HCT116 (cell line): Measurements from ENCODE around the gene P2RX1. TPM values are rescaled to one million over a fixed set of nuclear protein-coding genes. Genes with fewer than 3 reads are reported as not detected.

Experiments used
- ATAC-seq: fragments of 200-7000 bp; cut with Tn5 transposase; 2 replicates; pipeline ENCODE4 v1.9.1; 2020; ENCODE audit warnings: mild to moderate bottlenecking, moderate library complexity
- BruUV-seq: library from RNA; stranded (reverse); fragments of 400-500 nt; replicated peaks from 2 replicates; lab custom pipeline; 2021; lab: Mats Ljungman, UMichigan
- CTCF ChIA-PET: fragments of 300-600 bp; sonication (Branson Sonifier 250); formaldehyde crosslinking; loops from one replicate; lab custom pipeline; 2021; ENCODE audit warnings: antibody characterized with exemption; lab: Charles Lee
- POLR2A ChIA-PET: fragments of 300-600, 350-600 bp; sonication (Branson Sonifier 250); formaldehyde crosslinking; loops from one replicate; lab custom pipeline; 2021; ENCODE audit warnings: antibody characterized with exemption; lab: Charles Lee
- RAD21 ChIA-PET, 2 experiments: fragments of 300-600 bp; sonication (Branson Sonifier 250); formaldehyde crosslinking; loops; one replicate each; lab custom pipeline; 2023; ENCODE audit warnings: low total read pairs in 2 of 2; ENCODE audit not compliant: uncharacterized antibody in 2 of 2, unreplicated experiment in 2 of 2, low non-redundant PET in 1 of 2; lab: Charles Lee
- DNase-seq: peaks from one replicate; pipeline ENCODE4 v3.0.0-alpha.2; 2010; ENCODE audit warnings: low read depth, low spot score
- H2AFZ ChIP-seq: fragments of 200-600 bp; shearing (Covaris generic), sonication (generic); 2 replicates; pipeline ENCODE4 v1.6.1; 2017; ENCODE audit warnings: low read depth, mixed run types, mixed read lengths, antibody characterized with exemption, low read length; ENCODE audit not compliant: poor library complexity, severe bottlenecking
- H3K27ac ChIP-seq: 2 replicates; pipeline ENCODE4 v1.5.1; 2012; ENCODE audit warnings: low read depth, low read length
- H3K27me3 ChIP-seq: fragments of 200-600 bp; sonication (generic); 2 replicates; pipeline ENCODE4 v1.6.1; 2016; ENCODE audit warnings: mixed run types, low read length, mixed read lengths; ENCODE audit not compliant: insufficient read depth
- H3K36me3 ChIP-seq, 2 experiments: fragments of 200-500 bp in 1 of 2; fragments of 200-600 bp in 1 of 2; sonication (Bioruptor generic) in 1 of 2; sonication (generic) in 1 of 2; 2 replicates each; pipeline versions ENCODE4 v1.5.1 to v1.6.1; 2014 to 2016; ENCODE audit warnings: low read length in 2 of 2, inconsistent platforms in 1 of 2, mixed read lengths in 1 of 2, mixed run types in 1 of 2; ENCODE audit not compliant: insufficient read depth in 2 of 2, control insufficient read depth in 1 of 2
- H3K4me1 ChIP-seq, 2 experiments: fragments of 200-600 bp in 1 of 2; sonication (generic) in 1 of 2; 2 replicates each; pipeline versions ENCODE4 v1.5.1 to v1.6.1; 2012 to 2017; ENCODE audit warnings: low read length in 2 of 2, inconsistent platforms in 1 of 2, mild to moderate bottlenecking in 1 of 2, mixed read lengths in 1 of 2, mixed run types in 1 of 2, moderate library complexity in 1 of 2; ENCODE audit not compliant: insufficient read depth in 2 of 2, control insufficient read depth in 1 of 2
- H3K4me2 ChIP-seq: fragments of 200-600 bp; sonication (generic); 2 replicates; pipeline ENCODE4 v1.6.1; 2017; ENCODE audit warnings: mixed run types, low read length, mixed read lengths
- H3K4me3 ChIP-seq, 2 experiments: fragments of 200-600 bp in 1 of 2; sonication (generic) in 1 of 2; replicated peaks in 1 of 2; 2 replicates each; pipeline ENCODE4 v1.5.1; 2011 to 2016; ENCODE audit warnings: low read length in 2 of 2, control low read depth in 1 of 2, low read depth in 1 of 2, mild to moderate bottlenecking in 1 of 2, mixed read lengths in 1 of 2, mixed run types in 1 of 2
- H3K79me2 ChIP-seq: fragments of 200-600 bp; sonication (generic); 2 replicates; pipeline ENCODE4 v1.6.1; 2017; ENCODE audit warnings: mild to moderate bottlenecking, mixed run types, low read length, moderate library complexity, mixed read lengths; ENCODE audit not compliant: insufficient read depth
- H3K9ac ChIP-seq: fragments of 200-600 bp; sonication (generic); 2 replicates; pipeline ENCODE4 v1.6.1; 2016; ENCODE audit warnings: low read length, mixed read lengths
- H3K9me2 ChIP-seq: fragments of 200-600 bp; sonication (generic), shearing (Covaris generic); 2 replicates; pipeline ENCODE4 v1.6.1; 2017; ENCODE audit warnings: mixed run types, mild to moderate bottlenecking, moderate library complexity; ENCODE audit not compliant: insufficient read depth
- H3K9me3 ChIP-seq, 2 experiments: fragments of 200-500 bp in 1 of 2; fragments of 200-600 bp in 1 of 2; sonication (Bioruptor generic) in 1 of 2; sonication (generic) in 1 of 2; 2 replicates each; pipeline ENCODE4 v1.6.1; 2014 to 2017; ENCODE audit warnings: low read length in 2 of 2, mixed read lengths in 2 of 2, inconsistent platforms in 1 of 2, low read depth in 1 of 2, mild to moderate bottlenecking in 1 of 2, mixed run types in 1 of 2, moderate library complexity in 1 of 2; ENCODE audit not compliant: control insufficient read depth in 1 of 2, insufficient read depth in 1 of 2
- H4K20me1 ChIP-seq: fragments of 200-600 bp; sonication (generic), shearing (Covaris generic); 2 replicates; pipeline ENCODE4 v1.6.1; 2017; ENCODE audit warnings: mixed run types, mild to moderate bottlenecking, moderate library complexity; ENCODE audit not compliant: insufficient read depth
- CBX3 ChIP-seq: IDR thresholded peaks from 2 replicates; pipeline ENCODE4 v1.6.1; 2012; ENCODE audit warnings: low read depth
- EGR1 ChIP-seq: IDR thresholded peaks from 2 replicates; pipeline ENCODE4 v1.6.1; 2012; ENCODE audit warnings: low read depth
- EZH2 ChIP-seq: fragments of 200-600 bp; sonication (generic); IDR thresholded peaks from 2 replicates; pipeline ENCODE4 v1.6.1; 2017; ENCODE audit warnings: antibody characterized with exemption, mixed run types
- EZH2phosphoT487 ChIP-seq: fragments of 200-600 bp; IDR thresholded peaks from 2 replicates; pipeline ENCODE4 v1.6.1; 2018; ENCODE audit warnings: antibody characterized with exemption, borderline replicate concordance
- FOSL1 ChIP-seq: IDR thresholded peaks from 2 replicates; pipeline ENCODE4 v1.6.1; 2012; ENCODE audit warnings: low read depth
- JUND ChIP-seq: IDR thresholded peaks from 2 replicates; pipeline ENCODE4 v1.6.1; 2012
- POLR2A ChIP-seq: IDR thresholded peaks from 2 replicates; pipeline ENCODE4 v1.7.0; 2011; ENCODE audit warnings: borderline replicate concordance; ENCODE audit not compliant: insufficient read depth, insufficient read length; ENCODE audit errors: extremely low read depth
- POLR2AphosphoS5 ChIP-seq: IDR thresholded peaks from 2 replicates; pipeline ENCODE4 v1.6.1; 2011; ENCODE audit warnings: mild to moderate bottlenecking, low read depth, low read length, moderate library complexity
- RAD21 ChIP-seq: IDR thresholded peaks from 2 replicates; pipeline ENCODE4 v1.6.1; 2012; ENCODE audit warnings: low read depth, mild to moderate bottlenecking
- SIN3A ChIP-seq: IDR thresholded peaks from 2 replicates; pipeline ENCODE4 v1.6.1; 2012; ENCODE audit warnings: low read depth
- SRF ChIP-seq: IDR thresholded peaks from 2 replicates; pipeline ENCODE4 v1.6.1; 2012; ENCODE audit warnings: low read depth
- TCF7L2 ChIP-seq: IDR thresholded peaks from 2 replicates; pipeline ENCODE4 v1.7.0; 2011; ENCODE audit warnings: borderline replicate concordance, inconsistent platforms; ENCODE audit not compliant: insufficient read depth, insufficient read length; ENCODE audit errors: extremely low read depth
- ZFX ChIP-seq: fragments of 450-650 bp; IDR thresholded peaks from 2 replicates; pipeline ENCODE4 v1.6.1; 2017
- ZNF274 ChIP-seq: fragments of 200-500 bp; sonication (Bioruptor generic); IDR thresholded peaks from 2 replicates; pipeline ENCODE4 v1.6.1; 2014; ENCODE audit warnings: mild to moderate bottlenecking, low read depth, low read length, inconsistent platforms
- intact Hi-C: fragments of 100-400 bp; cut with micrococcal nuclease; formaldehyde crosslinking; loops from 2 replicates; pipeline ENCODE4 v1.10.0; 2022
- total RNA-seq: library from RNA; stranded (reverse); gene quantifications from one replicate; pipeline ENCODE4 v1.2.1, GENCODE V29; 2021; ENCODE audit not compliant: unreplicated experiment
- TF ChIP-seq, protein P1 (sequence below): IDR thresholded peaks from 2 replicates; pipeline ENCODE4 v1.6.1; 2011; ENCODE audit warnings: mild to moderate bottlenecking, low read length, moderate library complexity; ENCODE audit not compliant: insufficient replicate concordance; ENCODE audit errors: extremely low read depth
- TF ChIP-seq, protein P2 (sequence below): IDR thresholded peaks from 2 replicates; pipeline ENCODE4 v1.6.1; 2012
- TF ChIP-seq, protein P3 (sequence below), 3 experiments: fragments of 200-600 bp in 1 of 3; sonication (generic) in 1 of 3; IDR thresholded peaks in 2 of 3; conservative IDR thresholded peaks in 1 of 3; 2 replicates each; pipeline ENCODE4 v1.5.1; 2012 to 2017; ENCODE audit warnings: low read depth in 2 of 3, low read length in 2 of 3, antibody characterized with exemption in 1 of 3, borderline replicate concordance in 1 of 3, control low read depth in 1 of 3, mild to moderate bottlenecking in 1 of 3, mixed read lengths in 1 of 3, mixed run types in 1 of 3, moderate library complexity in 1 of 3; ENCODE audit not compliant: insufficient read depth in 1 of 3

The P2RX1 gene
- total RNA-seq, 1 experiment from 2014 or later, result not detected

DNA sequence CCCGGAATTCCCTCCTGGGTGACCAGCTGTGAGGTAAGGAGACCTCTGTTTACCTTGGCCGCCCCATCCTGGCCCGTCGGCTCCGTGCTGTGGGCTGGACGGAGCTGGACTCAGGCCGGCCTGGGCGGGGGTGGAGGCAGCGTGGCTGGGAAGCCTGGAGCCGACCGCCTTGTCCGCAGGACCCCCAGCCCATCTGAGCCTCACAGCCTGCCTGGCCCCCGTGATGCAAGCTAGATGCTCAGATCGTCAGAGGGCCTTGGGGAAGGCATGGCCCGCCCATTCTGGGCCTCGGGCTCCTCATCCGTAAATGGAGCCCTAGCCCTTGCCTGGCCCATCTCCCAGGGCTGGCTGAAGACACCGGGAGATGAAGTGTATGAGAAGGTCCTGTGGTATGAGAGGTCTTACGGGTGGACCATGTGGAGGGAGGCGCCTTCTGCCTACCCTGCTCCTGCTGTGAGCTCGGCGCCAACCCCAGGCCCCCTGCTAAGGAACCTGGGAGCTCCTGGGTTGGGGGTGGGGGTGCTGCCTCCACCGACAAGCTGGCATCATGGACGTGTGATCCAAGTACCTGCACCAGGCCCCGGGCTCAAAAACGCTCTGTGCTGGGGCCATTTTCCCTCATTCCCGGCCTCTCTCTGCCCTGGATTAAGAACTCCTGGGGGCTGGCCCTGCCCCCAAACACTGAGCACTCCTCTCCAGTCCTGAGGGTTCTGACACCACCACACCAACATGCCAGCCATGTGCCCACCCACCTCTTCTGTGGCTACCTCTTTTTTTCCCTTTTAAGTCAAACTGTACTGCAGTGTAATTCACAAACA is 5.4 kb upstream of the P2RX1 start:
- no TSS peak for BruUV-seq
- no peak overlapping the region for H3K9ac ChIP-seq
- DNase-seq, result no peak
- ChIA-PET RAD21 (no interaction called here), POLR2A (no interaction called here), CTCF (no interaction called here)
- H3K27ac ChIP-seq, result no peak overlapping the region
- H3K79me2 ChIP-seq, result no peaks in the 10 kb centered on the region
- H3K36me3 ChIP-seq, result no peaks in the 10 kb centered on the region
- H4K20me1 ChIP-seq, result no peaks in the 10 kb centered on the region
- no peak overlapping the region for H3K4me2 ChIP-seq
- intact Hi-C loops, result no loop called here
- no peak overlapping the region for H3K4me3 ChIP-seq
- H3K9me2 ChIP-seq, result no peaks in the 10 kb centered on the region
- H3K4me1 ChIP-seq, result no peaks in the 10 kb centered on the region
- TF ChIP-seq POLR2A (no peak), POLR2AphosphoS5 (no peak), SIN3A (no peak), EZH2phosphoT487 (no peak), TCF7L2 (no peak), ZNF274 (no peak), ZFX (no peak), JUND (no peak), RAD21 (no peak), FOSL1 (no peak), EGR1 (no peak), CBX3 (no peak), SRF (no peak), EZH2 (no peak)
- TF ChIP-seq, protein P1, sequence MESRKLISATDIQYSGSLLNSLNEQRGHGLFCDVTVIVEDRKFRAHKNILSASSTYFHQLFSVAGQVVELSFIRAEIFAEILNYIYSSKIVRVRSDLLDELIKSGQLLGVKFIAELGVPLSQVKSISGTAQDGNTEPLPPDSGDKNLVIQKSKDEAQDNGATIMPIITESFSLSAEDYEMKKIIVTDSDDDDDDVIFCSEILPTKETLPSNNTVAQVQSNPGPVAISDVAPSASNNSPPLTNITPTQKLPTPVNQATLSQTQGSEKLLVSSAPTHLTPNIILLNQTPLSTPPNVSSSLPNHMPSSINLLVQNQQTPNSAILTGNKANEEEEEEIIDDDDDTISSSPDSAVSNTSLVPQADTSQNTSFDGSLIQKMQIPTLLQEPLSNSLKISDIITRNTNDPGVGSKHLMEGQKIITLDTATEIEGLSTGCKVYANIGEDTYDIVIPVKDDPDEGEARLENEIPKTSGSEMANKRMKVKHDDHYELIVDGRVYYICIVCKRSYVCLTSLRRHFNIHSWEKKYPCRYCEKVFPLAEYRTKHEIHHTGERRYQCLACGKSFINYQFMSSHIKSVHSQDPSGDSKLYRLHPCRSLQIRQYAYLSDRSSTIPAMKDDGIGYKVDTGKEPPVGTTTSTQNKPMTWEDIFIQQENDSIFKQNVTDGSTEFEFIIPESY, result no peak
- TF ChIP-seq, protein P2, sequence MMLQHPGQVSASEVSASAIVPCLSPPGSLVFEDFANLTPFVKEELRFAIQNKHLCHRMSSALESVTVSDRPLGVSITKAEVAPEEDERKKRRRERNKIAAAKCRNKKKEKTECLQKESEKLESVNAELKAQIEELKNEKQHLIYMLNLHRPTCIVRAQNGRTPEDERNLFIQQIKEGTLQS, result no peak
- TF ChIP-seq, protein P3, sequence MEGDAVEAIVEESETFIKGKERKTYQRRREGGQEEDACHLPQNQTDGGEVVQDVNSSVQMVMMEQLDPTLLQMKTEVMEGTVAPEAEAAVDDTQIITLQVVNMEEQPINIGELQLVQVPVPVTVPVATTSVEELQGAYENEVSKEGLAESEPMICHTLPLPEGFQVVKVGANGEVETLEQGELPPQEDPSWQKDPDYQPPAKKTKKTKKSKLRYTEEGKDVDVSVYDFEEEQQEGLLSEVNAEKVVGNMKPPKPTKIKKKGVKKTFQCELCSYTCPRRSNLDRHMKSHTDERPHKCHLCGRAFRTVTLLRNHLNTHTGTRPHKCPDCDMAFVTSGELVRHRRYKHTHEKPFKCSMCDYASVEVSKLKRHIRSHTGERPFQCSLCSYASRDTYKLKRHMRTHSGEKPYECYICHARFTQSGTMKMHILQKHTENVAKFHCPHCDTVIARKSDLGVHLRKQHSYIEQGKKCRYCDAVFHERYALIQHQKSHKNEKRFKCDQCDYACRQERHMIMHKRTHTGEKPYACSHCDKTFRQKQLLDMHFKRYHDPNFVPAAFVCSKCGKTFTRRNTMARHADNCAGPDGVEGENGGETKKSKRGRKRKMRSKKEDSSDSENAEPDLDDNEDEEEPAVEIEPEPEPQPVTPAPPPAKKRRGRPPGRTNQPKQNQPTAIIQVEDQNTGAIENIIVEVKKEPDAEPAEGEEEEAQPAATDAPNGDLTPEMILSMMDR (IDR thresholded peaks at IDR 0.05 in 2 of 3, conservative IDR thresholded peaks at IDR 0.05 in 1 of 3; ENCODE audit: borderline replicate concordance in 1 of 3, insufficient read depth in 1 of 3, low read depth in 2 of 3, low read length in 2 of 3), result no peak
- H3K27me3 ChIP-seq, result no peaks in the 10 kb centered on the region
- no peak for ATAC-seq
- H2AFZ ChIP-seq, result no peak overlapping the region
- H3K9me3 ChIP-seq, result no peaks in the 10 kb centered on the region
